Glomerular visceral epithelial cell (primary cell): ENCODE results near the gene HNF1B.

Source experiments
- DNase-seq: peaks from one replicate; pipeline ENCODE4 v3.0.0-alpha.2; 2016; ENCODE audit errors: extremely low spot score

Gene HNF1B

GRCh38 chr17:37671824-37672547 is 72.9 kb downstream of the HNF1B start:
- DNase-seq: peak; percentile 85

GRCh38 chr17:37671028-37671823 is 73.6 kb downstream of the HNF1B start:
- no peak for DNase-seq

- DNase-seq: no peak
Measured at GRCh38 chr17:37667039-37667438, 77.8 kb downstream of the HNF1B start.

GRCh38 chr17:37664214-37664613 is 80.6 kb downstream of the HNF1B start:
- DNase-seq: no peak

- no peak for DNase-seq
Measured at GRCh38 chr17:37662353-37662752, 82.5 kb downstream of the HNF1B start.

- DNase-seq: no peak
Measured at GRCh38 chr17:37661400-37662014, 83.4 kb downstream of the HNF1B start.

- DNase-seq: no peak
Measured at GRCh38 chr17:37659925-37660324, 84.9 kb downstream of the HNF1B start.

GRCh38 chr17:37657202-37657601 is 87.7 kb downstream of the HNF1B start:
- DNase-seq: no peak

GRCh38 chr17:37651849-37652248 is 93.0 kb downstream of the HNF1B start:
- DNase-seq: no peak

GRCh38 chr17:37650419-37651003 is 94.3 kb downstream of the HNF1B start:
- peak; percentile 66 for DNase-seq

GRCh38 chr17:37648555-37648954 is 96.3 kb downstream of the HNF1B start:
- peak; percentile 48 for DNase-seq

GRCh38 chr17:37647856-37648255 is 97.0 kb downstream of the HNF1B start:
- DNase-seq: no peak

- DNase-seq: no peak
Measured at GRCh38 chr17:37643869-37644268, 101.0 kb downstream of the HNF1B start.

- peak; percentile 92 for DNase-seq
Measured at GRCh38 chr17:37643118-37643766, 101.6 kb downstream of the HNF1B start, which contains the start of gene DDX52. Gene DDX52 (minus strand): TSS chr17:37643446. CDS start chr17:37643420, 26 bp downstream.

- DNase-seq: peak; percentile 14
Measured at GRCh38 chr17:37642681-37643080, 102.2 kb downstream of the HNF1B start.

GRCh38 chr17:37640015-37640414 is 104.8 kb downstream of the HNF1B start:
- no peak for DNase-seq

- no peak for DNase-seq
Measured at GRCh38 chr17:37637956-37638355, 106.9 kb downstream of the HNF1B start.
